ENCODE results near the gene RFX2.

- TF ChIP-seq CTCF (IDR thresholded peaks at IDR 0.05) (no peak), POLR2A (IDR thresholded peaks at IDR 0.05) (no peak), EP300 (IDR thresholded peaks at IDR 0.05) (no peak)
These were observed 48.0 kb downstream of the RFX2 start for GRCh38 chr19:6062274-6062673.

Data from ovary (tissue), 3 donors.